GM19023 (cell line): ENCODE measurements around the gene RNF113A.
"Not testable (repeated sequence)": the region's sequence is repeated elsewhere in the genome, so short reads cannot be mapped to it uniquely, and the experiment has no call there.

Source experiments
- ATAC-seq: cut with Tn5 transposase; IDR thresholded peaks from one replicate; pipeline ENCODE4 v1.9.1; 2021; ENCODE audit warnings: mild to moderate bottlenecking, moderate library complexity; ENCODE audit not compliant: unreplicated experiment

RNF113A gene

GRCh38 chrX:119852382-119853353 lies 18.9 kb downstream of the RNF113A start, which contains the start of gene UPF3B:
UPF3B (minus strand) TSS chrX:119852963; CDS start chrX:119852928, 35 bp downstream.
- ATAC-seq = peak; percentile 95

DNA sequence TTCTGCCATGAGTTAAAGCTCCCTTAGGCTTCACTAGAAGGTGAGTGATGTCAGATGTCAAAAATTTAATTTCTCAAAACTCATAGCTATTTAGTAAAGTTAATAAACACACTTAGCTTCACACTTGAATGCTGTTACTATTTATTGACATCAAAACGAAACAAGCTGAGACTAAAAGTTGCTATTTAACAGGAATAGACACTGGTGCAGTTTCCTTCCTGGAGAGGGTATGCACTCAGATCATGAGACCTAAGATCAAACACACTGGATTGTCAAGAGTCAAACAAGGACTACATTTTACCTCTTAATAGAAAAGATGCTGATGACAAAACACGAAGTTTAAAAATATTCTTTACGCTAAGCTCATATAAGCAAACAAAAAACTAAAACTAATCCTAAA lies 37.6 kb downstream of the RNF113A start:
- no peak for ATAC-seq

GRCh38 chrX:119828446-119828845 lies 43.1 kb downstream of the RNF113A start:
- no peak for ATAC-seq

GRCh38 chrX:119826399-119826959 lies 45.1 kb downstream of the RNF113A start:
- no peak for ATAC-seq

DNA sequence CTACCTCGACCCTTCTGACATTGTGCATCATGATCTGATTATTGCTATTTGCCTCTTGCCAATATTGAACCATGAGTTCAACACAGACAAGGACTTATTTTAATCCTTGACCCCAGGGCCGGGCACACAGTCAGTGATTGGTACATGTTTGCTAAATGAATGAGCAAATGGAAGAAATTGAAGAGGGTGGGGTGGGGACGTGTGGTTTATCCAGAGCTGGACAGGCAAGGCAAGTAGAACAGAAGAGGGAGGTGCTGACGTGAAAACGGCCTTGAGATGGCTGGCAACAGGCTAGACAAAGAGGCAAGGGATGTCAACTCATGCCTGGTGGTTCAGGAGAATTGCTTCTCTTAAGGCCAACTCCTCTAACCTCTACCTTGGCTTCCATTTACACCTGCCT lies 47.3 kb downstream of the RNF113A start:
- not testable (repeated sequence) for ATAC-seq

DNA sequence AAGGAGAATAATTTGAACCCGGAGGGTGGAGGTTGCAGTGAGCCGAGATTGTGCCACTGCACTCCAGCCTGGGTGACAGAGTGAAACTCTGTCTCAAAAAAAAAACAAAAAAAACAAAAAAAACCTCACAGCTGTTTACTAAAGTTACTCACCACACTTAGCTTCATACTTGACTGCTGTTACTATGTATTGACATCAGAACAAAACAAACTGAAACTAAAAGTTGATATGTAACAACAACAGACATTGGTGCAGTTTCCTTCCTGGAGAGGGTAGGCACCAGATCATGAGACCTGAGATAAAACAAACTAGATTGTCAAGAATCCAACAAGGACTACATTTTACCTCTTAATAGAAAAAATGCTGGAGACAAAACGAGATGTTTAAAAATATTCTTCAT lies 49.8 kb downstream of the RNF113A start:
- peak; percentile 91 for ATAC-seq
